GM23248 (cell line): Measurements from ENCODE around the gene CAMTA1.

ENCODE experiments used
- EZH2 ChIP-seq: fragments of 200-600 bp; sonication (generic); IDR thresholded peaks from 2 replicates; pipeline ENCODE4 v1.6.1; 2018; ENCODE audit warnings: antibody characterized with exemption, mild to moderate bottlenecking; ENCODE audit not compliant: insufficient read depth, poor library complexity, severe bottlenecking
- EZH2phosphoT487 ChIP-seq: fragments of 200-600 bp; sonication (generic); IDR thresholded peaks from 2 replicates; pipeline ENCODE4 v1.6.1; 2018; ENCODE audit warnings: antibody characterized with exemption, moderate library complexity, mild to moderate bottlenecking, low read depth; ENCODE audit not compliant: insufficient read depth

GRCh38 chr1:7302873-7303272 lies 517.6 kb downstream of the CAMTA1 start:
- TF ChIP-seq EZH2 (no peak), EZH2phosphoT487 (no peak)
